ENCODE results near the gene SORBS2.

GRCh38 chr4:185664481-185664880 lies 147.5 kb downstream of the SORBS2 start:
- TF ChIP-seq NFATC4 (CRISPR knock-in tag; IDR thresholded peaks at IDR 0.05) (no peak), CTCF (IDR thresholded peaks at IDR 0.05) (no peak), ZNF121 (CRISPR knock-in tag; IDR thresholded peaks at IDR 0.05) (no peak), CREM (CRISPR knock-in tag; IDR thresholded peaks at IDR 0.05) (no peak), USF2 (CRISPR knock-in tag; IDR thresholded peaks at IDR 0.05) (no peak), TEAD1 (CRISPR knock-in tag; IDR thresholded peaks at IDR 0.05) (no peak), ESRRA (CRISPR knock-in tag; IDR thresholded peaks at IDR 0.05; ENCODE audit: borderline replicate concordance) (no peak), NR3C1 (CRISPR knock-in tag; conservative IDR thresholded peaks at IDR 0.05; ENCODE audit: low read depth) (no peak), ATF1 (CRISPR knock-in tag; IDR thresholded peaks at IDR 0.05) (no peak), CREB1 (CRISPR knock-in tag; IDR thresholded peaks at IDR 0.05) (no peak), ATF2 (CRISPR knock-in tag; IDR thresholded peaks at IDR 0.05; ENCODE audit: borderline replicate concordance, low read depth) (no peak), FOXJ3 (CRISPR knock-in tag; IDR thresholded peaks at IDR 0.05; ENCODE audit: borderline replicate concordance) (no peak)
- TF ChIP-seq, protein P1, sequence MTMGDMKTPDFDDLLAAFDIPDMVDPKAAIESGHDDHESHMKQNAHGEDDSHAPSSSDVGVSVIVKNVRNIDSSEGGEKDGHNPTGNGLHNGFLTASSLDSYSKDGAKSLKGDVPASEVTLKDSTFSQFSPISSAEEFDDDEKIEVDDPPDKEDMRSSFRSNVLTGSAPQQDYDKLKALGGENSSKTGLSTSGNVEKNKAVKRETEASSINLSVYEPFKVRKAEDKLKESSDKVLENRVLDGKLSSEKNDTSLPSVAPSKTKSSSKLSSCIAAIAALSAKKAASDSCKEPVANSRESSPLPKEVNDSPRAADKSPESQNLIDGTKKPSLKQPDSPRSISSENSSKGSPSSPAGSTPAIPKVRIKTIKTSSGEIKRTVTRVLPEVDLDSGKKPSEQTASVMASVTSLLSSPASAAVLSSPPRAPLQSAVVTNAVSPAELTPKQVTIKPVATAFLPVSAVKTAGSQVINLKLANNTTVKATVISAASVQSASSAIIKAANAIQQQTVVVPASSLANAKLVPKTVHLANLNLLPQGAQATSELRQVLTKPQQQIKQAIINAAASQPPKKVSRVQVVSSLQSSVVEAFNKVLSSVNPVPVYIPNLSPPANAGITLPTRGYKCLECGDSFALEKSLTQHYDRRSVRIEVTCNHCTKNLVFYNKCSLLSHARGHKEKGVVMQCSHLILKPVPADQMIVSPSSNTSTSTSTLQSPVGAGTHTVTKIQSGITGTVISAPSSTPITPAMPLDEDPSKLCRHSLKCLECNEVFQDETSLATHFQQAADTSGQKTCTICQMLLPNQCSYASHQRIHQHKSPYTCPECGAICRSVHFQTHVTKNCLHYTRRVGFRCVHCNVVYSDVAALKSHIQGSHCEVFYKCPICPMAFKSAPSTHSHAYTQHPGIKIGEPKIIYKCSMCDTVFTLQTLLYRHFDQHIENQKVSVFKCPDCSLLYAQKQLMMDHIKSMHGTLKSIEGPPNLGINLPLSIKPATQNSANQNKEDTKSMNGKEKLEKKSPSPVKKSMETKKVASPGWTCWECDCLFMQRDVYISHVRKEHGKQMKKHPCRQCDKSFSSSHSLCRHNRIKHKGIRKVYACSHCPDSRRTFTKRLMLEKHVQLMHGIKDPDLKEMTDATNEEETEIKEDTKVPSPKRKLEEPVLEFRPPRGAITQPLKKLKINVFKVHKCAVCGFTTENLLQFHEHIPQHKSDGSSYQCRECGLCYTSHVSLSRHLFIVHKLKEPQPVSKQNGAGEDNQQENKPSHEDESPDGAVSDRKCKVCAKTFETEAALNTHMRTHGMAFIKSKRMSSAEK (CRISPR knock-in tag; IDR thresholded peaks at IDR 0.05; ENCODE audit: borderline replicate concordance), result no peak
- TF ChIP-seq, protein P2, sequence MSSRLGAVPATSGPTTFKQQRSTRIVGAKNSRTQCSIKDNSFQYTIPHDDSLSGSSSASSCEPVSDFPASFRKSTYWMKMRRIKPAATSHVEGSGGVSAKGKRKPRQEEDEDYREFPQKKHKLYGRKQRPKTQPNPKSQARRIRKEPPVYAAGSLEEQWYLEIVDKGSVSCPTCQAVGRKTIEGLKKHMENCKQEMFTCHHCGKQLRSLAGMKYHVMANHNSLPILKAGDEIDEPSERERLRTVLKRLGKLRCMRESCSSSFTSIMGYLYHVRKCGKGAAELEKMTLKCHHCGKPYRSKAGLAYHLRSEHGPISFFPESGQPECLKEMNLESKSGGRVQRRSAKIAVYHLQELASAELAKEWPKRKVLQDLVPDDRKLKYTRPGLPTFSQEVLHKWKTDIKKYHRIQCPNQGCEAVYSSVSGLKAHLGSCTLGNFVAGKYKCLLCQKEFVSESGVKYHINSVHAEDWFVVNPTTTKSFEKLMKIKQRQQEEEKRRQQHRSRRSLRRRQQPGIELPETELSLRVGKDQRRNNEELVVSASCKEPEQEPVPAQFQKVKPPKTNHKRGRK (CRISPR knock-in tag; IDR thresholded peaks at IDR 0.05; ENCODE audit: borderline replicate concordance), result no peak

Measured in WTC11 (cell line).